ENCODE results near the gene SH3GL3. TPM values are rescaled to one million over a fixed set of nuclear protein-coding genes. Genes with fewer than 3 reads are reported as not detected.

Gene SH3GL3
- total and polyA plus RNA-seq, 2 of the 8 experiments (the other 6 are each of a cell fraction or from before 2014, with no cell fraction given) = 14.1 to 19.1 TPM

DNA sequence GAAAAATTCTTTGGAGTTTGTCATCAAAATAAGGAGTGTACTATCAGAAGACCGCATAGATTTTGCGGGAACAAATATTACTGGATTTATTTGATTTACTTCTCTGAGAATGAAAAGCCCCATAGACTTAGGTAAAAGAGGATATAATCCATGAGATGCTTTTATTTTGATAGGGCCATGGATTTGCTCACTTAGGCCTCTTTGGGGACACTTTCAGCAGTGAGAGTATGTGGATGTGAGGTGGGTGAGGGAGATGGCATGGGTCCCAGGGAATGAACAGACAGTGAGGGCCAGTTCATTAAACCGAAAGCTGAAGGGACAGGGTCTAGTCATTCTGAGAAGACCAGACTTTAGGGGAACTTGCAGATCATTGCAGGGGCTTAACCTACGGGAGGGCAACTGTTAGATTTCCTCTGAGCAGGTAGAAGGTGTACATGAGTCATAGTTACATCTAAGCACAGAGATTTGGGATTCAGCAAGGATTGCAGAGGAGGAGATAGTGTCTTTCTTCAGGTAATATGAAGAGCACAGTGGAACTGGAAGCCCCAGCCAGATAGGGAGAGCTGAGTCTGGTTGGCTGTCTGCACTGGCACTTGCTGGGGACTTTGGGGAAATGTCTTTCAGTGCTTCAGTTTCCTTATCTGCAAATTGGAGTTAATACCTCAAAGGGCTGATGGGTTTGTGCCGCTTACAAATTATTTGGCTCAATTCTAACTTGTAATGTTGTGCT is 30.8 kb downstream of the SH3GL3 start:
- Histone ChIP-seq H3K36me3 (ENCODE audit: control insufficient read depth in 2 of 4, insufficient read depth in 4 of 4, low read length in 3 of 4) (no peaks in the 10 kb centered on the region), H4K5ac (ENCODE audit: insufficient read length, low read depth, low read length) (no peak overlapping the region), H3K56ac (replicated peaks; ENCODE audit: insufficient read length, low read depth, low read length) (no peak overlapping the region), H3K23ac (ENCODE audit: insufficient read length) (no peak overlapping the region), H2BK12ac (ENCODE audit: low read depth, low read length) (peak overlapping the region; percentile 55; the same call in 1 of the 2 replicates), H3K4me1 (replicated peaks in 1 of 4; ENCODE audit: control insufficient read depth in 3 of 4, insufficient read depth in 4 of 4, low read length in 3 of 4) (peaks cover 2 to 13% (median 6%) of the 10 kb centered on the region in 4 experiments; a peak in 5 of 7 replicates), H3K79me1 (ENCODE audit: low read depth, low read length) (no peaks in the 10 kb centered on the region; the same call in 1 of the 2 replicates), H2BK5ac (ENCODE audit: low read depth, low read length) (peak overlapping the region; percentile 39; the same call in 1 of the 2 replicates), H3K18ac (ENCODE audit: extremely low read depth, low read length) (no peak overlapping the region; the same call in 1 of the 2 replicates), H2BK20ac (ENCODE audit: low read length) (0 out of 2 replicates have a peak overlapping the region, but pooled peaks have one; percentile 34), H4K20me1 (replicated peaks in 1 of 2; ENCODE audit: control insufficient read depth in 1 of 2, insufficient read depth in 2 of 2, low read length in 2 of 2) (no peaks in the 10 kb centered on the region), H2BK15ac (ENCODE audit: low read length) (no peak overlapping the region), H3K4me3 (ENCODE audit: extremely low read depth in 1 of 4, insufficient read depth in 2 of 4, low read depth in 3 of 4, low read length in 4 of 4) (no peak overlapping the region), H3K23me2 (ENCODE audit: low read depth, low read length) (no peaks in the 10 kb centered on the region), H3K4ac (replicated peaks; ENCODE audit: insufficient read length, low read depth, low read length) (no peak overlapping the region), H2AK5ac (ENCODE audit: low read depth, low read length) (peak overlapping the region; percentile 28; the same call in 1 of the 2 replicates), H3K27me3 (replicated peaks in 1 of 4; ENCODE audit: control insufficient read depth in 3 of 4, extremely low read depth in 1 of 4, insufficient read depth in 3 of 4, low read length in 3 of 4) (no peaks in the 10 kb centered on the region), H3K9ac (replicated peaks in 1 of 4; ENCODE audit: extremely low read depth in 1 of 4, low read depth in 3 of 4, low read length in 3 of 4) (no peak overlapping the region), H3K79me2 (ENCODE audit: control insufficient read depth in 1 of 2, insufficient read depth in 2 of 2, low read length in 2 of 2) (peaks cover 0 to 17% of the 10 kb centered on the region in 2 experiments; a peak in 1 of 4 replicates), H3K14ac (ENCODE audit: insufficient read length) (no peak overlapping the region), H2AFZ (ENCODE audit: low read length) (no peak overlapping the region), H2BK120ac (replicated peaks; ENCODE audit: low read depth, low read length) (no peak overlapping the region), H4K8ac (ENCODE audit: extremely low read depth, insufficient read depth, low read length) (no peak overlapping the region), H4K91ac (replicated peaks; ENCODE audit: insufficient read length, low read length) (no peak overlapping the region), H3K9me3 (ENCODE audit: insufficient read depth in 2 of 2, low read depth in 1 of 2, low read length in 1 of 2) (no peaks in the 10 kb centered on the region), H3K27ac (ENCODE audit: low read depth, low read length) (no peak overlapping the region), H3K4me2 (ENCODE audit: insufficient read depth in 1 of 2, low read depth in 2 of 2, low read length in 2 of 2) (no peak overlapping the region)
- FAIRE-seq = no peak
- no peak for DNase-seq (ENCODE audit: low read depth in 1 of 2, low spot score in 2 of 2)
- 84% methylated on average over 5 of the region's 5 CpGs; no CpG with 5 or more reads in 1 of the 2 experiments for WGBS, 2 experiments (ENCODE audit: extremely low coverage in 1 of 2, insufficient coverage in 1 of 2, insufficient read length in 1 of 2, insufficient replicate concordance in 2 of 2, low coverage in 1 of 2, low lambda C conversion rate in 2 of 2, missing lambda C conversion rate in 1 of 2)
- CTCF ChIA-PET (ENCODE audit: partially characterized antibody) = interaction anchor here (0.7 to 1.9 kb wide), 7 partner anchors 13 to 86 kb away, joined by 3 to 10 read pairs (median 4); partner anchors contain the start of gene SH3GL3
- POLR2A ChIA-PET (ENCODE audit: partially characterized antibody) = no interaction called here
- TF ChIP-seq POU5F1 (IDR thresholded peaks at IDR 0.05; ENCODE audit: low read depth, low read length) = no peak
- no peak for TF ChIP-seq GABPA (IDR thresholded peaks at IDR 0.05; ENCODE audit: borderline replicate concordance, insufficient read depth, low read length)
- TF ChIP-seq SIRT6 (IDR thresholded peaks at IDR 0.05; ENCODE audit: low read length) = no peak
- TF ChIP-seq ZNF274 (IDR thresholded peaks at IDR 0.05; ENCODE audit: borderline replicate concordance, extremely low read depth, low read length) = no peak
- TF ChIP-seq NANOG (IDR thresholded peaks at IDR 0.05; ENCODE audit: insufficient read depth, low read depth, low read length, poor library complexity, severe bottlenecking) = no peak
- TF ChIP-seq POLR2AphosphoS5 (IDR thresholded peaks at IDR 0.05; ENCODE audit: low read depth, low read length) = no peak
- no peak for TF ChIP-seq SRF (IDR thresholded peaks at IDR 0.05; ENCODE audit: low read depth, low read length)
- no peak for TF ChIP-seq SAP30 (IDR thresholded peaks at IDR 0.05; ENCODE audit: insufficient read depth, insufficient replicate concordance, low read length)
- TF ChIP-seq CTBP2 (IDR thresholded peaks at IDR 0.05; ENCODE audit: borderline replicate concordance, insufficient read depth, insufficient read length, low read length) = no peak
- no peak for TF ChIP-seq SIX5 (IDR thresholded peaks at IDR 0.05; ENCODE audit: low read depth, low read length)

Measured in H1 (cell line).